T-helper 22 cell (primary cell): Measurements from ENCODE around the gene HIVEP2.

Experiments used
- DNase-seq: peaks from one replicate; pipeline ENCODE4 v3.0.0-alpha.2; 2020; ENCODE audit warnings: low read depth

The HIVEP2 gene

DNA sequence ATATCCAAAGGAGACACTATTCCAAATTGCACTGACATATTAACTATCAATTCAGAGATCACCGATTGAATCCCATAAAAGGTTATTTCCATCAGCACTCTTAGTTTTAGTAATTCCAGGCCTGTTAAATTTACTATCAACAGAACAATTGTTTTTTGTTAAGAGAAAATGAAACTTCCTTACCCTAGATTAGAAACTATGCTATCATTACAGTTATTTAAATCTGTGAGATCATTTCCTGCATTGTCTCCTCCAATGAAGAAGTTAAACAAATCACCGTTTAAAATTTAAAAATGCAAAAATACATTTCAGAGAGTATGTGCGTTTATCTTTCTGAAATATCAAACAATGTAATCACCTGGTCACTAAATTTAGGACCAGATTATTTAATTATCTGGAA, 57.5 kb downstream of the HIVEP2 start:
- no peak for DNase-seq

DNA sequence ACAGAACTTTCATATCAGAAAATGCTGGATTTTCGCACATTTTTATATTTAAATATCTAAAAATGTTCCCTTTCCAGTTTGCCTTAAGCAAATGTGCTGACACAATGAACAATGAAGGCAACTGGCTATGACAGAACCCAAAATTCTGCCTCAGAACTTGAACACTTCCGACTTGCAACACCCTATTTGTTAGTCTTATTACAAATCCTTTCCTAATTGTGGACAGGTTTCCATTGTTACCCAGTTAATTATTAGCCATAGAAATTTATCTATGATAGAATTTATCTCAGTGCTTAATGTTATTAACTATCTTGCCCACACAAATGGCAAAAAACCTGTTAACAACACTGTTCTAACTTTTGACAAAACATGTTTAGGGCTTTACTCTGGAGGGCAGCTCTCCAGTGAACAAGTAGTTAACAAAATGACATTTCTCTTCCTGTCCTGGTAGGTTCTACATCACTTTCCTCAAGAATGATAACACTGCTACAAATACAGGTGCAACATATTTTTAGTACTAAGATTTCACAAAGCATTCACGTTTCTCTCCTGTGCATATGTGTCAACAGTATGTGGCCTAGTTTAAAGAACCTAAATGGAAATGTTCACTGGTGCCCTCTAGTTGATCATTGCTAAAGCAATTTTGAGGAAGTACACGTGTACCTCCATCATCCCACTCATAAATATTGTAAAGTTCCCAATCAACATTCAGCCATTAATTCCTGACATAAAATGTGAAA, 58.4 kb downstream of the HIVEP2 start:
- DNase-seq = no peak

DNA sequence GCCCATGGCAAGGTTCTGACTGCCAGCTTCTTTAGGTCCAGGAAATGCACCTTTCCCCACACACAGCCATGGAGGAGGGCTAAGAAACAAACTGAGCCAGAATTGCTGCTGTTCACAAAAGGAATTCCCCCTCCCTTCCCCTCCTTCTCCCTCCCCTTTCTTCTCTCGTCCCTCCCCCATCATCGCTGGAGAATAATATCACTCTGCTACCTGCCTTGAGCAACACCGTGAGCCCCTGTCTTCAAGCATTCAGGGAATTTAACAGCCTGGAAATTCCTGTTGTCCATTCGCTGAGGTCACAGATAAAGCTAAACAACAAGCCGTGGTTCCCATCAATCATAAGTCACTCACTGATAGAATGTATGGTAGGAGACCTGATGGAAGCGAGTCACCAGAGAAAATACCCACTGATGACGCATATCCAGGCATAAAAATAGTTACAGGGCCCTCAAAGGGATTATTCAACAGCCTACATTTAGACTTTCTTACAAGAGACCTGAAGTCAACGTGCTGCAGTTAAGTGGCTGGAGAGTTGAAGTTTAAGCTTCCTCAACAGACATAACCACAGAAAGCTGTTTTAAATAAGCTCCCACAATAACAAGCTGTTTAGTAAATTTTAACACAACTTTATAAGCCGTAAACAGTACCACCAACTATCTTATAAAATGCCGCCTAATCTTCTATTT, 59.7 kb downstream of the HIVEP2 start:
- peak; percentile 65 for DNase-seq

DNA sequence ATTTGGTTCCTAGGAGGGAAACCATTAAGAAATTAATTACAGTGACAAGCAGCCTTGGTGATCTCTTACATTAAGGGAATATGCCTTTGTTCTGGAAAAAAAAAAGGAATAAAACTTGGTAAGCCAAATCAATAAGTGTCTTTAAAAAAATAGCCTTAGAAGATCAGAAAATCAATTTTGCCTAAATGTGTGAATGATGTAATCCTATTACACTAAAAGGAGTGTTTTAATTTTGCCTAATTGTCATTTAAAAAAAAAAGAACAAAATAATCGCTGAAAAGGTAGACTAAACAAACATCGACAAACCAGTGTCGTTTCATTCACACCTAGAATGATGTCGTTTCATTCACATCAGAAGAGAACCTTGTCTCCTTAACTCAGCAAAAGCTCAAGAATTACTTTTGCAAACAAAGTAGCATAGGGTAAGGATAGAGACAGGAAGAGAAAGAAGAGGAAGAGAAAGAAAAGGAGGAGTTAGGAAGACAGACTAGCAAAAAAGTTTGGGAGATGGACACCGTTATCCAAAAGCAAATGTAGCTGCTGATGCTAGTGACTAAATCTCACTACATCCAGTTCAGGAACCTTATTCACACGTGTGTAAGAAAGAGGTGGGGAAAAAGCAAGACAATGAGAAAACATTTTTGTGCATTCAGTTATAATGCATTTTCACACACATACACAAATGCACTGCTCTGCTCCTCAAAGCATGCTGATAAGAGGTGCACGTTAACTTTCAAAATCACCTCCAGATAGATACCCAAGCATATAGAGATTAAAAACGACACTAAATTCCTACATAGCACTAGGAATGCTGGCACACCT, 60.6 kb downstream of the HIVEP2 start:
- DNase-seq = no peak

DNA sequence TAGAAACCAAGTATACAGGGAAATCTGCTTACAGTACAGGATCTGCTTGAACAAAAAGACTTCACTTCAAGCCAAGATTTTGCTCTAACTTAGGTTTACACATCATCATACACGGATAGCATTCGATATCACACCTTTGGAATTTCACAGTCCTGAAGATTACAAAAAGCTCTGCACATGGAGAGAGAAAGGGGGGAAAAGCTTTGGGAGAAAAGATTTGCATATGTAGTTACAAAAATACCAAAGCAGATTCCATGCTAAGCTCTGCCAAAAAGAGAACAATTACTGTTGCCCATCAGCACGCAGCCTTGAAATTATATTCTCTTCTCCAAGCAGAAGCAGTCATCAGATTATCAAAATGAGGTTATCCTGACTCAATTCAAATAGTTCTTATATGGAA, 62.0 kb downstream of the HIVEP2 start:
- no peak for DNase-seq

DNA sequence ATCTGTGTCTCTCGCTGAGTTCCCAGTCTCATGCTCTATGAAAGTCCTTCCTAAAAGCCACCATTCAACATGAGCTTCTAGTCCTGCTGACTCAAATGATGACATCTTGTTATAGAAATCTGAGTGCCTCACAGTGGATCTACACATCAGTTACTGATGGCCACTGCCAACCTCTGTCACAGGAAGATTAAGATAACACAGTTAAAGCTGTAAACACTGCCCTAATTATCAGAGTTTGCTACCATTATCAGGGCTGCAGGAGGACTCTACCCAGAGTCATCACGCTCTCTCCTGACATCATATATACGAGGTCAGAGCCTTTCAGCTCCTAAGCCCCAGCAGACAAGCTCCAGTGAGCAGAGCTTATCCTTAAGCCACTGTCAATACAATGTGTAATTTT, 63.2 kb downstream of the HIVEP2 start:
- no peak for DNase-seq

DNA sequence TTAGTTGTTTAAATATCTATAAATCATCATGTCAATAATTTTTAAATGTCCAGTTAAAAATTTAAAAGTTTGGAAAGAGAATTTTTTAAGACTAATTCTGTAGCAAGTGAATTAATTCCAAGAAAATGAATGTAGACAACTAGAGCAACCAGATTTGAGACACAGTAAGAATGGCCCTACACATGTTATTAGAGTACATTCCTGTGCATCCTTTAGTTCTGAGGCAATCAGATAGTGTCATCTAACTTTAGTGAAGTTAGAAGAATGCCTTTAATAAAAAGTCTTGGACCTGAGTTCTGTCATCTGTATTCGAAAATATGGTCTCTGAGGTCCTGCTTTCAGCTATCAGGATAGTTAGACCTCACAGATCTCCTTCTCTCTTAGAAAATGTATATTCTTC, 63.7 kb downstream of the HIVEP2 start:
- DNase-seq = no peak

DNA sequence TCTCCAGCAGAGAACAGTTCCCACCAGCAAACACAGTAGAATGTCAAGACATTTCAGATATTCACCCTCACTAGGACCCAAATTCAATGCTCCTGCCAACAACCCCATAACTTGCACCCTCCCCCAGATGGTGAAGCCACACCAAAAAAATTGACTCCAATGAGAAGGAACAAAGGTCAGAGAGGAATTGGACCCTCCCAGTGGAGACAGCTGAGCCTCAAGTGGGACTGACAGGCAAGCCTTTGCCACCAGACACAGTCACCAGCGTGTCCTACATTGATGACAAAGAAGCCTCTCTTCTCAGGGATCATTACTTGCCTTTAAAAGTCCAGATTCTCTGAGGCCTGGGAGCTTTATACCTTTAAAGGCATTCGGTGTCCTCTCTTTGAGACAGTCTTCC, 64.8 kb downstream of the HIVEP2 start:
- no peak for DNase-seq

DNA sequence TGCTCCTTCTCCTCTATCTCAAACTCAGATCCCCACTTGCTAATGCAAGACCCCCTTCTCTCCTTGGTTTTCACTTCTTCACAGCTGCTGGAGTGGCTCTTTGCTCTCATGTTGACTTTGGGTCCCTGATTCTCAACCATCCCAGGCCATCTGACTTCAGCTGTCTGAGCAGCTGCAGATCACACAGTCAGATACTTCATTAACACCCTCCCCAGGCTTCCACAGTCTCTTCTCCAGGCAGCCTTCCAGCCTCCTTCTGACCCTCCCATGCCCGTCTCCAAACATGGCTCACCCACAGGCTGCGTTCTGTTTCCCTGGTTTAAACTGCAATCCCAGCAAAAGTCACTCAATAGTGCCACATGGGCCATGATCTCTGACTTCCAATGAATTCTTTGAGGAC, 65.4 kb downstream of the HIVEP2 start:
- DNase-seq = no peak

DNA sequence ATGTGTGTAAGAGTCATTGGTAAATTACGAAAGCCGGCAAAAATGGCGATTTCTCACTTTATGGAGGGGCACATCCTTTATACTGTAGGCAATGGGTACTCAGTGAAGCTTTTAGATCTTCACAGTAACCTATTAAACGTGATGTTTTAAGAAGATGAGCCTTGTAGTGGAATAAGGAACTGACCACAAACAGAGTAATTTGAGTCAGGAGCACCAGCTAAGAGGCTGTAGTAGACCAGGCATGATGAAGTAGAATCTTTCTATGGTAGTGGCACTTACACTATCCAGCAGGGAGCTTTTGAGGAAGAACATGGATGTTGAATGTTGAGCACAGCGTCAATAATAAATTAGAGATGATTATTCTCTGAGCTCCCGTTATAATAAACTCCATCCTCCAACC, 65.9 kb downstream of the HIVEP2 start:
- DNase-seq = no peak

DNA sequence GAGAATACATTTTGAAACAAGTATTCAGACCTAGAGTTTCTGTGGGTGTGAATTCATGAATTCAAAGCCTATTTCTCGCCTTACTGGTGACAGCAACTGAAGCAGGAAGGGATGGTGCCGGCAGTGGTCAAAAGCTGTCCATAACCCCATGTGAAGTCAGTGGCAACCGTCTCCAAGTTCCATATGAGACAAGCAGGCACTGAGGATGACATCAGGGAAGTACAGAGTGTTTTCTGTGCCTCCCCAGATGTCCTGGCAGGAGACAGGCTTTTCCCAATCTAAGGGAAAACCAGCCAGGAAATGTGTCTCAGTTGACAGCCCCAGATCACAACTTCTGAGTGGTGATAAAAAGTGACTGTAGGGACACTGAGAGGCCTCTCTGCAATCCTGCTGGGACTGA, 66.6 kb downstream of the HIVEP2 start:
- no peak for DNase-seq

DNA sequence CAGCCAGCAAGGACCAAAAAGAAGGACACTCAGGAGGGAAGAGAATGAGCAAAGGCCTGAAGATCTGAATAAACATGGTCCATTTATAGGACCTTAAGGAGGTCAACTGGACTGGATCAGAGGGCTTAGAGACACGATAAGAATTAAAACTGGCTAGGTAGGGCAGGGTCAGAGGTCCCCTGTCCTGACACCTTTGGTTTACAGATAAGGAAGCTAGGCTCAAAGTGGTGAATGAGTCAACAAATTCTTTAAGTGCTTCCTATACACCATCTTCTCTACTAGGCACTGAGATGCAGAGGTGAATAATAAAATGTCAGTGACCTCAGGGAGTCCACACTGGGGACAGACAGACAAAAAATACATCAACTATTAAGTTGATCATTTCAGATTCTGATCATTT, 70.3 kb downstream of the HIVEP2 start:
- DNase-seq = no peak

DNA sequence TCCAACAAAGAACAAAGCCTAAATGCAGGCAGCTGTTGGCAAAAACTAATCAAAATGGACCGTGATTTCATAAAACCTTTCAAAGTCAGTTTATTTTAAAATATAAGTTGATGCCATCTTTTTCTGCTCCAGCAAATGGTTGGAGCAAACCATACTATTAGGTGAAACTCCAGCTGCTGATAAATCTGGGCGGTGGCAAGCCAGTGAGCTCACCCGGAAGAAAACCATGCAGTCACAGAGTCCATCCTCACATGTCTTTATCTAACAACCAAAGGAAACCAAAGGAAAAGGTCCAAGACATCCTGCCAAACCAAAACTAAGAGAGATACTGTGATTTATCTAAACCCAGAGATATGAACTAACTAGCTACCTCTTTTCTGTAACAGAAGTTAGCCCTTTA, 72.6 kb downstream of the HIVEP2 start:
- no peak for DNase-seq

DNA sequence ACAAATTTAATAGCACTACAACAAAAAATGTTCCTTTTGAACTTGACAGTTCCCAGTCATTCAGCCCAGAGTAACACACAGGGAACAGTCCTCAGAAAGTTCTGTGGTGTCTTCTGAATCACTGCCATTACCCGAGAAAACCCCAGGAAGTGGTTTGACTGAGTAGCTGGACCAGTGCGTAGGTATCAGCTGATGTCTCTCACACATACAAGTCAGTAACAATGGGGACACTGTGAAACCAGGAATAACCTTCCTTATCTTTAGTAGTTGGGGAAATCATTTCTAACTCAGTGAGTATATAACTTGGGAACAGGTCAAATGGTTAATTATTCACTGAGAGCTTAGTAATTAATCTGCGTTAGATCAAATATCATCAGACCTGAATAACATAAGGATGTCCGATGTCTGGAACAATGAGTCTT, 73.1 kb downstream of the HIVEP2 start:
- peak; percentile 63 for DNase-seq

DNA sequence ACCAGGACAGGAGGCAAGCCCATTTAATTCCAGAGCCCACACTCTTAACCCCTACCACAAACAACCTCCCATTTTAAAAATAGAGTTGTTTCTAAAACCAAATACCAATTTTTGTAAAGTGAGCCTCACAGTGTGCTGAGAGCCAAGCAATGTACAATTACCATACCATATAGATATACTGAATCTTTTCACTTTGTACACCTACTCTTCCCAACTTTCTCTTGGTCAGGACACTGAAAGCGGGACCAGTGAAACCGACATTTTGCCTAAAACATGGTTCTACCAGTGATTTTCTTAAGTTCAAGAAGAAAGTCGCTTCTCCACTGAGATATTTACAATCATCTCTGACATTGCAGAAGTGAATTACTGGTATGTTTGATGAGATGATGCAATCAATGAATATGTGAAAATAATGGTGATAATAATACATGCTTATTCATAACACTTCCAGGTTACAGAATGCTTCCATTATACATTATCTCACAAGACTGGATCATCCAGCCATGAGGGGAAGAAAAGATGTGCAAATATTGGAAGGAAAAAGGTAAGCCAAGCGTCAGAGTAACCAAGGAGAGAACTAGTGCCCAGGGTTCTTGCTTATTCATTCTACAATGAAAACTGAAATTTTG, 74.1 kb downstream of the HIVEP2 start:
- no peak for DNase-seq

DNA sequence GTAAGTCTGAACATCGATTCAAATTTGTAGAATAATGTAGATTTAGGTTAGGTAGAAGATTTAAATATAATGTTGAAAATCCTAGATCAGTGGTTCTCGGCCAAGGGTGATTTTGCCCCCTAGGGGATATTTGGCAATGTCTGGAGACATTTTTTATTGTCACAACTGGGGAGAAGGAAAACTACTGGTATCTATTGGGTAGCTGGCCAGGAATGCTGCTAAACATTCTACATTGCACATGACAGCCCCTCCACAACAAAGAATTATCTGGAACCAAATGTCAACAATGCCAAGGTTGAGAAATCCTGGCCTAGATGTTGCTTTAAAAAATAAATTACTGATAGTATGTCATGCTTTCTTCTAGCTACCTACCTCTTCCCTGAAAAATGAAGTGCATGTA, 76.1 kb downstream of the HIVEP2 start:
- no peak for DNase-seq

DNA sequence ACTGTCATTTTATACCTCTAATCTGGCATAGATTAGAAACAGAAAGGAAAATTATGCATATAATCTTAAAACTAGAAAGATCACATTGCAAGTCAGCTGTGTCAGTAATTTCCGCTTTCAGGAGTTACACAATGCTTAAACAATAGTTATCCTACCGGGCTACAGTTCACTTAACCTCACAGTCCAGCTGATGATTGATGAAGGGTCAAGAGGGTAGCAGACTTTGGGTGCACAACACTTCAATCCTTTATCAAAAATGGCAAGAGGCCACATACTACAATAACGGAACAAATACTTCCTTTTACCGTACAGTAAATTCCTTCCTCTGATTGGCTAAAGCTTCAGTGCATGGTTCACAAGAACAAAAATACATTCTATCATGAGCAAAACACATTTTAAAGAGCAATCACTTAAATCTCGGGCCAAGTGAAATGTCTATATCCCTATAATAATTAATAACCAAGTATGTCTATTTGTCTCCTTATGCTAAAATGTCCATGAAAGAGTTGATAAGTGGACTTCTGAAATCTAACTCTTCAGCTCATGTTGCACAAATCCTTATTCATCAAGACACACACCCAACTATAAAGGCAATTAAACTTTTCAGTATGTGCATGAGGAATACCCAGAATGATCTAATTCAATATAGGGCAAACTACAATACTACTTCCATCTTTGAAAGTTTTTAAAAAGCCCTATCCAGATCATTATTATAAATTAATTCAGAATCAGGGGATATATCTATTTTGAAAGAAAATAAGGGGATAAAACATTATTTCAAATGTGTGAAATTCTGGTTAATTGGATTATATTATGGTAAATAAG, 76.8 kb downstream of the HIVEP2 start:
- no peak for DNase-seq

DNA sequence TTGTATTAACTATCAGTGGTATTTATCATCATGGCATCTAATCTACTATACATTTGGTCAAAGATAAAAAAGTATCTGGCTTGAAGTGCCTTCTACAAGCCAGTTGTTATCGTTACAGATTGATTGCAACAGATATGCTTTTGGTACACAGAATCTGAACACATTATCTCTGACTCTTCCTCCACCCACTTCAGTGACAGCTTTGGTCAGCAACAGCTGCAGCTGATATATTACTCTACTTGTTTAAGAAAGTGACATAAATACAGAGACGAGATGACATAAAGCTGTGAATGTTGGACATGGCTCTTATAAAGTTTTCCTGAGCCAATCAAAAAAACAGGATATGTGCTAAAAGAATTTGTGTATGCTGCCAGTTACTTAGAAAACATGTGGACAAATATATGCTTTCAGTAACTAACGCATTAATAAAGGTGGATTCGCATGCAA, 77.6 kb downstream of the HIVEP2 start:
- DNase-seq = no peak

DNA sequence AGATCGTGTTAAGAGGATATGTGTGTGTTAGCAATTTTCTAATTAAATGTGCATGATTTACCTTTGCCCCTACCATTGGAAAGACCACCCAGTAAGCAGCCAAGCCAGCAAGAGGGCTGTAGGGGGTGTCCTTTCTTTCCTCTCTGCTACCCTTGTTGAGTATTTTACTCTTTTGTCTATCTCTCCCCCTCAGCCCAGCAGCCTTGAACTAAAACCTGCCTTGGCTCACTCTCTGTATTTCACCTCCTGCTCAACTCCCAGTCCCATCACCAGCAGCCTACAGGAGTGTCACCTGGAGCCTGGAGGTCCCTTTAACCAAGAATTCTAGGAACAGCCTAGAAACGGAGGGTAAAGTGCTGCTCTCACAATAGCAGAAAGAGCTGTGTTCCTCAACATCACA, 81.0 kb downstream of the HIVEP2 start:
- no peak for DNase-seq

DNA sequence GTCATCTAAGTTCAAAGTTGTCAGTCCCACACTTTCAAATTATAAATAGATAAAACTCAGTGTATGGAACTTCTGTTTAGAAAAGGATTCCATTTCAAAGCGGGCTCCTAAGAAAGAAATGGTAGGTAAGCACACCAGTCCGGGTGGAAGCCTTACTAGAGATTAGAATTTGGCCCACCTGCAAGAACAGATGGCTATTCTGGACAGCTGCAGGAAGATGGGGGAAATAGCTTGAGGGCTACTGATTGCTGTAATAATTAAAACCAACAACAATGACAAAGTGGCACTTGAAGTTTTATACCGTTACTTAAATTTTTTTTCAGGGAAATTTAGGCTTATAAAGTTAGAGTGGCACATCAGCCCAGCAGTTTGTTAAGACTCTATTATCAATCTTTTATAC, 83.3 kb downstream of the HIVEP2 start:
- no peak for DNase-seq

DNA sequence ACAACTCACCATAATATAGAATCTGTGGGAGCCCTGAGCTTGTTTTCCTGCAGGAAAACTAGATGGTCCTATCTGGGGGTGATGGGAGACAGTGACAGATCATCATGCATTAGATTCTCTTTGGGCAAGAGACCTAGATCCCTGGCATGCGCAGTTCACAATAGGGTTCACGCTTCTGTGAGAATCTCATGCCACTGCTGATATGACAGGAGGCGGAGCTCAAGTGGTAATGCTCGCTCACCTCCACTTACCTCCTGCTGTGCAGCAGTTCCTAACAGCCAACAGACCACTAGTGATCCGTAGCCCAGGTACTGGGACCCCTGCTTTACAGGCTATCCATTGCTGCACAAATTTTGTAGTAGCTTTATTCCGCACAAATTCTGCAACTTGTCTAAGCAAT, 84.5 kb downstream of the HIVEP2 start:
- DNase-seq = no peak
